GM21390 (cell line): ENCODE results near the gene UQCC5.

ENCODE experiments used
- ATAC-seq: cut with Tn5 transposase; IDR thresholded peaks from one replicate; pipeline ENCODE4 v1.9.1; 2021; ENCODE audit not compliant: unreplicated experiment

The UQCC5 gene

GRCh38 chr3:52558436-52558835, 22.0 kb downstream of the UQCC5 start:
- no peak for ATAC-seq

- ATAC-seq, result no peak
These were observed 24.8 kb downstream of the UQCC5 start for GRCh38 chr3:52561028-52561747.

- ATAC-seq, result no peak
These were observed 27.6 kb downstream of the UQCC5 start for GRCh38 chr3:52563984-52564383.

GRCh38 chr3:52568069-52568468, 31.7 kb downstream of the UQCC5 start:
- no peak for ATAC-seq

- no peak for ATAC-seq
These were observed 33.7 kb downstream of the UQCC5 start for GRCh38 chr3:52570076-52570475.

GRCh38 chr3:52572221-52572620, 35.8 kb downstream of the UQCC5 start:
- no peak for ATAC-seq

GRCh38 chr3:52574056-52574965, 37.9 kb downstream of the UQCC5 start:
- ATAC-seq, result no peak
